Activated T-helper 1 cell treated with Interleukin-2 at 50 U/mL for 16 hours (primary cell): ENCODE results near the gene UQCR11.

Source experiments
- DNase-seq: peaks from one replicate; pipeline ENCODE4 v3.0.0-alpha.2; 2020; ENCODE audit warnings: low read depth

Gene UQCR11

GRCh38 chr19:1634938-1635243 lies 29.6 kb upstream of the UQCR11 start:
- DNase-seq: no peak

- DNase-seq: no peak
Observed at GRCh38 chr19:1634242-1634937, 29.1 kb upstream of the UQCR11 start.

- DNase-seq: no peak
Observed at GRCh38 chr19:1633269-1633826, 28.1 kb upstream of the UQCR11 start.

- DNase-seq: no peak
Observed at GRCh38 chr19:1632462-1633268, 27.4 kb upstream of the UQCR11 start.

- DNase-seq: no peak
Observed at GRCh38 chr19:1631557-1632100, 26.4 kb upstream of the UQCR11 start.

- no peak for DNase-seq
Observed at GRCh38 chr19:1630811-1631210, 25.5 kb upstream of the UQCR11 start.

GRCh38 chr19:1630012-1630411 lies 24.8 kb upstream of the UQCR11 start:
- no peak for DNase-seq

GRCh38 chr19:1629256-1629808 lies 24.1 kb upstream of the UQCR11 start:
- no peak for DNase-seq

- no peak for DNase-seq
Observed at GRCh38 chr19:1627194-1627593, 21.9 kb upstream of the UQCR11 start.

GRCh38 chr19:1626417-1627010 lies 21.3 kb upstream of the UQCR11 start:
- DNase-seq: no peak

- no peak for DNase-seq
Observed at GRCh38 chr19:1624458-1624857, 19.2 kb upstream of the UQCR11 start.

GRCh38 chr19:1622541-1622940 lies 17.3 kb upstream of the UQCR11 start:
- no peak for DNase-seq

GRCh38 chr19:1622007-1622406 lies 16.7 kb upstream of the UQCR11 start:
- DNase-seq: no peak

GRCh38 chr19:1621574-1621973 lies 16.3 kb upstream of the UQCR11 start:
- DNase-seq: no peak

- DNase-seq: no peak
Observed at GRCh38 chr19:1621021-1621420, 15.8 kb upstream of the UQCR11 start.

- no peak for DNase-seq
Observed at GRCh38 chr19:1620502-1620901, 15.2 kb upstream of the UQCR11 start.

GRCh38 chr19:1619703-1620102 lies 14.4 kb upstream of the UQCR11 start:
- no peak for DNase-seq

GRCh38 chr19:1619094-1619439 lies 13.8 kb upstream of the UQCR11 start:
- no peak for DNase-seq

- DNase-seq: no peak
Observed at GRCh38 chr19:1618157-1619093, 13.2 kb upstream of the UQCR11 start.

GRCh38 chr19:1616875-1617274 lies 11.6 kb upstream of the UQCR11 start:
- DNase-seq: no peak

GRCh38 chr19:1616396-1616795 lies 11.1 kb upstream of the UQCR11 start:
- DNase-seq: no peak
